WTC11 (cell line): Measurements from ENCODE around the gene SORCS2. TPM values are rescaled to one million over a fixed set of nuclear protein-coding genes. Genes with fewer than 3 reads are reported as not detected.

Source experiments
- ATAC-seq: fragments of 200-7000 bp; cut with Tn5 transposase; 2 replicates; pipeline ENCODE4 v1.10.0; 2021; ENCODE audit warnings: mild to moderate bottlenecking, moderate library complexity
- CTCF ChIA-PET: fragments of 300-600 bp; sonication (Branson Sonifier 250); formaldehyde crosslinking; loops from one replicate; lab custom pipeline; 2021; ENCODE audit warnings: antibody characterized with exemption; lab: Charles Lee
- POLR2A ChIA-PET: fragments of 350-600 bp; sonication (Branson Sonifier 250); formaldehyde crosslinking; loops from one replicate; lab custom pipeline; 2021; ENCODE audit warnings: antibody characterized with exemption; lab: Charles Lee
- DNase-seq: peaks from one replicate; pipeline ENCODE4 v3.0.0; 2021; ENCODE audit warnings: low spot score
- H3K27ac Mint-ChIP-seq: 2 replicates; pipeline ENCODE4 v1.8.0; 2021; ENCODE audit warnings: mixed read lengths
- H3K27me3 Mint-ChIP-seq: 2 replicates; pipeline ENCODE4 v1.8.0; 2021; ENCODE audit warnings: low read depth, mild to moderate bottlenecking, moderate library complexity, mixed read lengths
- H3K36me3 Mint-ChIP-seq: 2 replicates; pipeline ENCODE4 v1.8.0; 2021; ENCODE audit warnings: mixed read lengths
- H3K4me1 Mint-ChIP-seq: 2 replicates; pipeline ENCODE4 v1.8.0; 2022; ENCODE audit warnings: mixed read lengths
- H3K4me3 Mint-ChIP-seq: 2 replicates; pipeline ENCODE4 v1.8.0; 2021; ENCODE audit warnings: mild to moderate bottlenecking, moderate library complexity, mixed read lengths
- H3K9me3 Mint-ChIP-seq: 2 replicates; pipeline ENCODE4 v1.8.0; 2021; ENCODE audit warnings: mixed read lengths
- ATF3 ChIP-seq: sonication (generic); formaldehyde crosslinking; conservative IDR thresholded peaks from 2 replicates; pipeline ENCODE4 v1.8.1; 2022; ENCODE audit warnings: mild to moderate bottlenecking, missing genetic modification reagents
- CDX4 ChIP-seq: fragments of 250-450 bp; sonication (Bioruptor Pico); IDR thresholded peaks from 2 replicates; pipeline ENCODE4 v1.9.0; 2021; ENCODE audit warnings: moderate library complexity, mild to moderate bottlenecking, inconsistent platforms, borderline replicate concordance
- CTCF ChIP-seq: fragments of 200-600 bp; IDR thresholded peaks from 2 replicates; pipeline ENCODE4 v1.8.0; 2022; ENCODE audit warnings: antibody characterized with exemption
- JAZF1 ChIP-seq: fragments of 250-450 bp; sonication (Bioruptor Pico); IDR thresholded peaks from 2 replicates; pipeline ENCODE4 v1.9.0; 2021; ENCODE audit warnings: moderate library complexity, mild to moderate bottlenecking, inconsistent platforms
- NR1H2 ChIP-seq: sonication (generic); formaldehyde crosslinking; IDR thresholded peaks from 2 replicates; pipeline ENCODE4 v1.9.0; 2021; ENCODE audit warnings: mild to moderate bottlenecking, moderate library complexity, missing genetic modification reagents
- NR2C2 ChIP-seq: sonication (generic); formaldehyde crosslinking; IDR thresholded peaks from 2 replicates; pipeline ENCODE4 v1.8.0; 2022; ENCODE audit warnings: mild to moderate bottlenecking, missing genetic modification reagents
- PRDM15 ChIP-seq: sonication (generic); formaldehyde crosslinking; IDR thresholded peaks from 2 replicates; pipeline ENCODE4 v1.8.0; 2022; ENCODE audit warnings: missing genetic modification reagents
- RELA ChIP-seq: sonication (generic); formaldehyde crosslinking; IDR thresholded peaks from 2 replicates; pipeline ENCODE4 v1.8.1; 2022; ENCODE audit warnings: missing genetic modification reagents, mild to moderate bottlenecking, borderline replicate concordance
- USF1 ChIP-seq: sonication (generic); formaldehyde crosslinking; IDR thresholded peaks from 2 replicates; pipeline ENCODE4 v1.8.0; 2022; ENCODE audit warnings: mild to moderate bottlenecking, missing genetic modification reagents
- ZMAT4 ChIP-seq: fragments of 250-450 bp; sonication (Bioruptor Pico); IDR thresholded peaks from 2 replicates; pipeline ENCODE4 v1.9.0; 2021; ENCODE audit warnings: mild to moderate bottlenecking
- ZNF232 ChIP-seq: sonication (generic); formaldehyde crosslinking; IDR thresholded peaks from 2 replicates; pipeline ENCODE4 v1.8.0; 2022; ENCODE audit warnings: mild to moderate bottlenecking, missing genetic modification reagents
- ZNF396 ChIP-seq: fragments of 250-450 bp; sonication (Bioruptor Pico); IDR thresholded peaks from 2 replicates; pipeline ENCODE4 v1.8.0; 2021; ENCODE audit warnings: mild to moderate bottlenecking, moderate library complexity, borderline replicate concordance
- ZNF423 ChIP-seq: fragments of 250-450 bp; sonication (Bioruptor Pico); IDR thresholded peaks from 2 replicates; pipeline ENCODE4 v2.1.2; 2022; ENCODE audit warnings: mild to moderate bottlenecking, moderate library complexity
- ZNF512 ChIP-seq: sonication (generic); formaldehyde crosslinking; IDR thresholded peaks from 2 replicates; pipeline ENCODE4 v1.8.1; 2022; ENCODE audit warnings: missing genetic modification reagents, borderline replicate concordance
- total RNA-seq: library from RNA; stranded (reverse); gene quantifications from 3 replicates; pipeline ENCODE4 v1.2.3, GENCODE V29; 2021
- TF ChIP-seq, protein P1 (sequence below): fragments of 250-450 bp; sonication (Bioruptor Pico); conservative IDR thresholded peaks from 2 replicates; pipeline ENCODE4 v1.9.0; 2021; ENCODE audit warnings: mild to moderate bottlenecking
- TF ChIP-seq, protein P2 (sequence below): fragments of 250-450 bp; sonication (Bioruptor Pico); IDR thresholded peaks from 2 replicates; pipeline ENCODE4 v2.1.2; 2022; ENCODE audit warnings: mild to moderate bottlenecking, moderate library complexity
- TF ChIP-seq, protein P3 (sequence below): sonication (generic); formaldehyde crosslinking; IDR thresholded peaks from 2 replicates; pipeline ENCODE4 v1.8.1; 2023; ENCODE audit warnings: mild to moderate bottlenecking, moderate library complexity, missing genetic modification reagents

Gene SORCS2
- total RNA-seq, 1 experiment from 2014 or later = 6.6 TPM

DNA sequence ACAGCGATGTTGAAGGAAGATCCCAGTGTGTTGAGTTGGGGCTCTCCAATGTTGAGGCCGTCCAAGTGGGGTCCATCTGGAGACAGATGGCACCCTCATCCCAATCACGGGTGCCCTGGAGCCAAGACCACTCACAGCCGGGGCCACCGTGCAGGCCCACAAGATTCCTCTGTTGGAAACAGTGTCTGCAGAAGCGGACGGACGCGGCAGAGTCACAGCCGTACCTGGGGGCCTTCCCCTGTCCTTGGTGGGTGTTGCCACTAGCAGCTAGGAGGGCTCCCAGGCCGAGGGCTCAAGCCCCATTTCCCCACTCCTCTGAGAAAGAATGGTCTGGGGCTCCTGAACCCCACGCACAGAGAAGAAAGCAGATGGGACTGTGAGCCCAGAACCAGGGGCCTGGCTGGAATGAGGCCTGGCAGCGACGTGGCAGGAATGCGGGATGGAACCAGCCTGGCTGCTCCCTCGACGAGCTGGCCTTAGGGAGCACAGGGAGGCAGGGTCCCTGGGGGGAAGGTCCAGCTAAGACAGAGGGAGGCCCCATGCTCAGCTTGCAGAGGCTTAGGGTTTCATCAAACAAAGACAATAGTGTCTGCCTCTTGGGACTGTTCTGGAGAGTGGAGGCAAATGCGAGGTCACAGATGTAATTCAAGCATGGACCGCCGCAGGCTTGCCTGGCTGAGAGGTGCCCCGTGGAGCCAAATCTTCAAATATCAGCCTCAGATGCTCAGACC lies 518.4 kb downstream of the SORCS2 start:
- ChIA-PET POLR2A (no interaction called here), CTCF (interaction anchor here (1.0 kb wide), 1 partner anchor 10 kb away, joined by 5 read pairs; no protein-coding TSS in a partner anchor)
- Mint-ChIP-seq H3K4me1 (no peaks in the 10 kb centered on the region), H3K36me3 (no peaks in the 10 kb centered on the region), H3K27me3 (no peaks in the 10 kb centered on the region), H3K27ac (no peak overlapping the region), H3K4me3 (no peak overlapping the region), H3K9me3 (no peaks in the 10 kb centered on the region)
- ATAC-seq = no peak
- TF ChIP-seq, protein P1, sequence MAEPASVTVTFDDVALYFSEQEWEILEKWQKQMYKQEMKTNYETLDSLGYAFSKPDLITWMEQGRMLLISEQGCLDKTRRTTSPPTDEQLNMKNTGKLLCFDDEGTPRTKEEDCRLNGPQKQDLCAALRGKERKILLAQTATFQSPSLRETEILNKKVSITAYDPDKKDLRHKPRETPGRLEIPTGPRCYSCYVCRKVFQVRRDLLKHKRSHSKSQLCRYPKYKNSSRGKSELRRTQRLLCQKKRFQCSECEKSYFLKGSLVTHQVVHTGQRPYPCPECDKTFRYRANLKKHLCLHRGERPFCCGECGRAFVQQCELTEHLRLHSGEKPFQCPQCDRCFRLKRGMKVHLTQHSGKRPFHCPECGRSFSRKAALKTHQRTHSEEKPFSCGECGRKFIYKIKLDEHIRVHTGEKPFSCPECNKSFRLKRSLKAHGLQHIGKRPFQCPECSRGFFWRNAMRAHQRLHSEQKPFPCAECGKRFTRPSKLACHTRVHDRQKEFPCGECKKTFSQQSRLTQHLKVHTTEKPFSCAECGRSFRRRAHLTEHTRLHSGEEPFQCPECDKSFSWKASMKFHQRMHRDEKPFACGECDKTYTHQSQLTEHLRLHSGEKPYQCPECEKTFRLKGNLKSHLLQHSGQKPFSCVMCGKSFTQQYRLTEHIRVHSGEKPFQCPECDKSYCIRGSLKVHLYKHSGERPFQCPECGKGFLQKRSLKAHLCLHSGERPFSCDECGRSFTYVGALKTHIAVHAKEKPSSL (CRISPR knock-in tag) = no peak
- TF ChIP-seq JAZF1 (no peak), ZNF396 (CRISPR knock-in tag) (no peak), PRDM15 (CRISPR knock-in tag) (no peak), NR2C2 (CRISPR knock-in tag) (no peak), RELA (CRISPR knock-in tag) (no peak), ZNF232 (CRISPR knock-in tag) (no peak), CTCF (no peak), USF1 (CRISPR knock-in tag) (no peak), NR1H2 (CRISPR knock-in tag) (no peak)
- TF ChIP-seq, protein P2, sequence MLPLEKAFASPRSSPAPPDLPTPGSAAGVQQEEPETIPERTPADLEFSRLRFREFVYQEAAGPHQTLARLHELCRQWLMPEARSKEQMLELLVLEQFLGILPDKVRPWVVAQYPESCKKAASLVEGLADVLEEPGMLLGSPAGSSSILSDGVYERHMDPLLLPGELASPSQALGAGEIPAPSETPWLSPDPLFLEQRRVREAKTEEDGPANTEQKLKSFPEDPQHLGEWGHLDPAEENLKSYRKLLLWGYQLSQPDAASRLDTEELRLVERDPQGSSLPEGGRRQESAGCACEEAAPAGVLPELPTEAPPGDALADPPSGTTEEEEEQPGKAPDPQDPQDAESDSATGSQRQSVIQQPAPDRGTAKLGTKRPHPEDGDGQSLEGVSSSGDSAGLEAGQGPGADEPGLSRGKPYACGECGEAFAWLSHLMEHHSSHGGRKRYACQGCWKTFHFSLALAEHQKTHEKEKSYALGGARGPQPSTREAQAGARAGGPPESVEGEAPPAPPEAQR = no peak
- no peak for DNase-seq

DNA sequence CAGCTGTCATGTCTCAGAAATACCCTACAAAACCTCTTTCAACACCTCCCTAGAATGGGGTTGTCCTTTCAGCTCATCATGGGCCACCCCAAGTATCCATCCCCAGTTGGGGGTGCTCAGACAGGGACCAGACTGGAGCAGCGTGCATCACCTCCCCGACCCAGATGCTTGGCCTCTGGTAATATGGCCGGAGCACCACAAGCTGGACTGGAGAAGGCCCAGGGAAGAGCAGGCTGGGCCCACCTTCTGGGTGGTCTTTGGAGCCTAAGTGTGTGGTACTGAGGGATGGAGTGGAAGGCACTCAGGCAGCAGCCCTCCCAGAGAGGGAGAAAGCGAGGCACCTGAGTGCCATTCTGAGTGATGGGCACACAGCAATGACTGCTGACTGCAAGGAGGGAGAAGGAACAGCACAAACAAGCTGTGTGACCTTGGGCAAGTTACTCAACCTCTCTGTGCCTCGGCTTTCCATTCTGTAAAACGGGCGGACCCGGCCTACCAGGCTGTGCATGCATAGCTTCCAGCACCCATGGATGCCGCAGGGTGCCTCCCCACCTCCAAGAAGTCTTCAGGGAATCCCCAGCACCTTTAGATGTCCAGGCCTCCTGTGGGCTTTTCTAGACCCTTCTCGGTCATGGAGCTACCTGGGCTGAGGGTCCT lies 519.1 kb downstream of the SORCS2 start:
- ChIA-PET CTCF (interaction anchor here (1.0 kb wide), 1 partner anchor 9 kb away, joined by 5 read pairs; no protein-coding TSS in a partner anchor), POLR2A (no interaction called here)
- no peak overlapping the region for H3K27ac Mint-ChIP-seq
- no peaks in the 10 kb centered on the region for H3K27me3 Mint-ChIP-seq
- H3K36me3 Mint-ChIP-seq = no peaks in the 10 kb centered on the region
- H3K4me1 Mint-ChIP-seq = no peaks in the 10 kb centered on the region
- H3K4me3 Mint-ChIP-seq = no peak overlapping the region
- ATAC-seq (no peak), DNase-seq (no peak)
- H3K9me3 Mint-ChIP-seq = no peaks in the 10 kb centered on the region
- TF ChIP-seq ZMAT4 (CRISPR knock-in tag) (no peak), ATF3 (CRISPR knock-in tag) (no peak), ZNF423 (CRISPR knock-in tag) (no peak), CDX4 (no peak), ZNF512 (CRISPR knock-in tag) (no peak), NR2C2 (CRISPR knock-in tag) (no peak), NR1H2 (CRISPR knock-in tag) (no peak)
- TF ChIP-seq, protein P3, sequence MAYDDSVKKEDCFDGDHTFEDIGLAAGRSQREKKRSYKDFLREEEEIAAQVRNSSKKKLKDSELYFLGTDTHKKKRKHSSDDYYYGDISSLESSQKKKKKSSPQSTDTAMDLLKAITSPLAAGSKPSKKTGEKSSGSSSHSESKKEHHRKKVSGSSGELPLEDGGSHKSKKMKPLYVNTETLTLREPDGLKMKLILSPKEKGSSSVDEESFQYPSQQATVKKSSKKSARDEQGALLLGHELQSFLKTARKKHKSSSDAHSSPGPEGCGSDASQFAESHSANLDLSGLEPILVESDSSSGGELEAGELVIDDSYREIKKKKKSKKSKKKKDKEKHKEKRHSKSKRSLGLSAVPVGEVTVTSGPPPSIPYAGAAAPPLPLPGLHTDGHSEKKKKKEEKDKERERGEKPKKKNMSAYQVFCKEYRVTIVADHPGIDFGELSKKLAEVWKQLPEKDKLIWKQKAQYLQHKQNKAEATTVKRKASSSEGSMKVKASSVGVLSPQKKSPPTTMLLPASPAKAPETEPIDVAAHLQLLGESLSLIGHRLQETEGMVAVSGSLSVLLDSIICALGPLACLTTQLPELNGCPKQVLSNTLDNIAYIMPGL (CRISPR knock-in tag) = no peak
